Measurements from ENCODE around the gene ZNF311.

- TF ChIP-seq CTCF (conservative IDR thresholded peaks at IDR 0.05; ENCODE audit: low read depth, low read length) (no peak), EZH2 (IDR thresholded peaks at IDR 0.05; ENCODE audit: borderline replicate concordance, low read depth, low read length, poor library complexity, severe bottlenecking) (no peak)
These were observed 20.9 kb upstream of the ZNF311 start for GRCh38 chr6:29025927-29026585.
